Right lobe of liver (tissue), 4 donors: ENCODE results near the gene PAX5.

Source experiments
- POLR2A ChIP-seq: fragments of 450-650 bp; IDR thresholded peaks from one replicate; pipeline ENCODE4 v1.6.1; 2017; ENCODE audit warnings: antibody characterized with exemption, mild to moderate bottlenecking
- TF ChIP-seq, protein P1 (sequence below), 4 donors: fragments of 200-600 bp in 3 of 4; fragments of 450-650 bp in 1 of 4; IDR thresholded peaks; one replicate each; pipeline versions ENCODE4 v1.5.1 to v1.8.0; 2016 to 2022; ENCODE audit warnings: antibody characterized with exemption in 4 of 4, mild to moderate bottlenecking in 2 of 4
- donor health status: DM: no; HTN: no; CAD: no.
- donor health status: DM: no; HTN: no; CAD: no.
- donor health status: DM: no; HTN: yes; CAD: no.

- TF ChIP-seq, protein P1, sequence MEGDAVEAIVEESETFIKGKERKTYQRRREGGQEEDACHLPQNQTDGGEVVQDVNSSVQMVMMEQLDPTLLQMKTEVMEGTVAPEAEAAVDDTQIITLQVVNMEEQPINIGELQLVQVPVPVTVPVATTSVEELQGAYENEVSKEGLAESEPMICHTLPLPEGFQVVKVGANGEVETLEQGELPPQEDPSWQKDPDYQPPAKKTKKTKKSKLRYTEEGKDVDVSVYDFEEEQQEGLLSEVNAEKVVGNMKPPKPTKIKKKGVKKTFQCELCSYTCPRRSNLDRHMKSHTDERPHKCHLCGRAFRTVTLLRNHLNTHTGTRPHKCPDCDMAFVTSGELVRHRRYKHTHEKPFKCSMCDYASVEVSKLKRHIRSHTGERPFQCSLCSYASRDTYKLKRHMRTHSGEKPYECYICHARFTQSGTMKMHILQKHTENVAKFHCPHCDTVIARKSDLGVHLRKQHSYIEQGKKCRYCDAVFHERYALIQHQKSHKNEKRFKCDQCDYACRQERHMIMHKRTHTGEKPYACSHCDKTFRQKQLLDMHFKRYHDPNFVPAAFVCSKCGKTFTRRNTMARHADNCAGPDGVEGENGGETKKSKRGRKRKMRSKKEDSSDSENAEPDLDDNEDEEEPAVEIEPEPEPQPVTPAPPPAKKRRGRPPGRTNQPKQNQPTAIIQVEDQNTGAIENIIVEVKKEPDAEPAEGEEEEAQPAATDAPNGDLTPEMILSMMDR (IDR thresholded peaks at IDR 0.05), result peak in 1 of 4 donors; percentile 25
- no peak for TF ChIP-seq POLR2A
These were observed 235.6 kb downstream of the PAX5 start for GRCh38 chr9:36798350-36799065.
